Natural killer cell (primary cell): ENCODE data around the gene CERT1. TPM values are rescaled to one million over a fixed set of nuclear protein-coding genes. Genes with fewer than 3 reads are reported as not detected.

Experiments used
- ATAC-seq, 3 donors: fragments of 150-1000 bp in 2 of 3; fragments of 200-7000 bp in 1 of 3; cut with Tn5 transposase; 1 replicate in 1 of 3; 2 replicates in 2 of 3; pipeline ENCODE4 v1.10.0; 2021; ENCODE audit warnings: mild to moderate bottlenecking in 2 of 3, moderate library complexity in 2 of 3
- DNase-seq, 2 donors: peaks; one replicate each; pipeline versions ENCODE4 v3.0.0 to v3.0.0-alpha.2; 2013 to 2021; ENCODE audit warnings: mixed read lengths in 1 of 2
- H3K27ac ChIP-seq: one replicate; pipeline ENCODE4 v1.5.1; 2013; ENCODE audit warnings: mild to moderate bottlenecking, low read length
- H3K27me3 ChIP-seq: one replicate; pipeline ENCODE4 v1.6.1; 2013; ENCODE audit warnings: low read length; ENCODE audit not compliant: control insufficient read depth, insufficient read depth
- H3K36me3 ChIP-seq: one replicate; pipeline ENCODE4 v1.6.1; 2013; ENCODE audit warnings: low read length; ENCODE audit not compliant: control insufficient read depth, insufficient read depth
- H3K4me1 ChIP-seq: one replicate; pipeline ENCODE4 v1.6.1; 2013; ENCODE audit warnings: low read length; ENCODE audit not compliant: control insufficient read depth, insufficient read depth
- H3K4me3 ChIP-seq: one replicate; pipeline ENCODE4 v1.5.1; 2013; ENCODE audit warnings: low read length
- H3K9me3 ChIP-seq: one replicate; pipeline ENCODE4 v1.6.1; 2013; ENCODE audit warnings: low read length; ENCODE audit not compliant: control insufficient read depth, insufficient read depth
- H3K27ac Mint-ChIP-seq, 2 donors: one replicate each; pipeline ENCODE4 v1.8.0; 2022; ENCODE audit warnings: mild to moderate bottlenecking in 2 of 2, mixed read lengths in 2 of 2, moderate library complexity in 1 of 2
- H3K27me3 Mint-ChIP-seq, 2 donors: one replicate each; pipeline ENCODE4 v1.8.0; 2022; ENCODE audit warnings: low read depth in 2 of 2, mixed read lengths in 2 of 2
- H3K36me3 Mint-ChIP-seq: one replicate; pipeline ENCODE4 v1.8.0; 2022; ENCODE audit warnings: mixed read lengths
- H3K4me1 Mint-ChIP-seq, 2 donors: one replicate each; pipeline ENCODE4 v1.8.0; 2022; ENCODE audit warnings: mixed read lengths in 2 of 2
- H3K4me3 Mint-ChIP-seq: one replicate; pipeline ENCODE4 v1.8.0; 2022; ENCODE audit warnings: mild to moderate bottlenecking, moderate library complexity, mixed read lengths
- H3K9me3 Mint-ChIP-seq, 2 donors: one replicate each; pipeline ENCODE4 v1.8.0; 2022; ENCODE audit warnings: mixed read lengths in 2 of 2
- CTCF ChIP-seq: fragments of 200-600 bp; IDR thresholded peaks from one replicate; pipeline ENCODE4 v1.8.0; 2022; ENCODE audit warnings: antibody characterized with exemption
- WGBS: methylation state at CpG from one replicate; pipeline ENCODE4 v1.1.7; 2013; ENCODE audit warnings: missing lambda C conversion rate; ENCODE audit not compliant: insufficient coverage; 5-methylcytosine and 5-hydroxymethylcytosine counted together
- intact Hi-C: fragments of 100-400 bp; cut with micrococcal nuclease; formaldehyde crosslinking; loops from one replicate; pipeline ENCODE4 v1.14.2; 2022
- total RNA-seq, 4 donors: library from RNA; stranded (reverse); fragments of 120-200 nt in 1 of 4; gene quantifications; one replicate each; pipeline versions ENCODE4 v1.2.3 to v1.2.4, GENCODE V29; 2013 to 2022

Gene CERT1
- total RNA-seq, 3 donors from 2014 or later (not counting 1 experiment from before 2014, with no cell fraction given), result 50.1 to 51.4 (median 50.2) TPM

- intact Hi-C loops, result no loop called here
- DNase-seq, result no peak
- Mint-ChIP-seq H3K4me3 (no peak overlapping the region), H3K36me3 (no peaks in the 10 kb centered on the region), H3K4me1 (no peaks in the 10 kb centered on the region), H3K27me3 (no peaks in the 10 kb centered on the region), H3K27ac (no peak overlapping the region), H3K9me3 (no peaks in the 10 kb centered on the region)
- no peaks in the 10 kb centered on the region for H3K9me3 ChIP-seq
- no peak for TF ChIP-seq CTCF
- ATAC-seq, result no peak
- H3K27ac ChIP-seq, result no peak overlapping the region
- H3K27me3 ChIP-seq, result no peaks in the 10 kb centered on the region
- H3K4me3 ChIP-seq, result no peak overlapping the region
- H3K4me1 ChIP-seq, result no peaks in the 10 kb centered on the region
- 94% methylated on average over 11 of the region's 12 CpGs for WGBS
- H3K36me3 ChIP-seq, result peaks cover 33% of the 10 kb centered on the region
Observed at GRCh38 chr5:75374394-75374814, 137.0 kb downstream of the CERT1 start.

- Mint-ChIP-seq H3K27me3 (no peaks in the 10 kb centered on the region), H3K9me3 (no peaks in the 10 kb centered on the region), H3K4me1 (no peaks in the 10 kb centered on the region), H3K27ac (no peak overlapping the region), H3K4me3 (no peak overlapping the region), H3K36me3 (no peaks in the 10 kb centered on the region)
- H3K4me1 ChIP-seq, result no peaks in the 10 kb centered on the region
- no peak overlapping the region for H3K27ac ChIP-seq
- ATAC-seq (no peak), DNase-seq (no peak)
- no peak for TF ChIP-seq CTCF
- WGBS, result 90% methylated on average over 1 of the region's 2 CpGs
- H3K27me3 ChIP-seq, result no peaks in the 10 kb centered on the region
- no peaks in the 10 kb centered on the region for H3K9me3 ChIP-seq
- intact Hi-C loops, result no loop called here
- H3K4me3 ChIP-seq, result no peak overlapping the region
- H3K36me3 ChIP-seq, result peaks cover 28% of the 10 kb centered on the region
Observed at GRCh38 chr5:75373862-75374261, 137.6 kb downstream of the CERT1 start.

- H3K27ac ChIP-seq, result no peak overlapping the region
- no peak overlapping the region for H3K4me3 ChIP-seq
- peaks cover 7% of the 10 kb centered on the region for H3K36me3 ChIP-seq
- no peak for TF ChIP-seq CTCF
- ATAC-seq (no peak), DNase-seq (no peak)
- Mint-ChIP-seq H3K9me3 (no peaks in the 10 kb centered on the region), H3K4me3 (no peak overlapping the region), H3K27me3 (no peaks in the 10 kb centered on the region), H3K4me1 (peaks cover 0 to 5% of the 10 kb centered on the region in 2 donors), H3K27ac (no peak overlapping the region), H3K36me3 (no peaks in the 10 kb centered on the region)
- 96% methylated on average over 4 of the region's 4 CpGs for WGBS
- no peaks in the 10 kb centered on the region for H3K4me1 ChIP-seq
- intact Hi-C loops, result no loop called here
- H3K9me3 ChIP-seq, result no peaks in the 10 kb centered on the region
- H3K27me3 ChIP-seq, result no peaks in the 10 kb centered on the region
Observed at GRCh38 chr5:75368391-75368790, 143.0 kb downstream of the CERT1 start.

GRCh38 chr5:75367401-75367800 lies 144.0 kb downstream of the CERT1 start:
- H3K9me3 Mint-ChIP-seq, result no peaks in the 10 kb centered on the region
- intact Hi-C loops, result no loop called here
- Histone ChIP-seq H3K4me1 (no peaks in the 10 kb centered on the region), H3K27ac (no peak overlapping the region), H3K9me3 (no peaks in the 10 kb centered on the region), H3K36me3 (peaks cover 3% of the 10 kb centered on the region), H3K4me3 (no peak overlapping the region), H3K27me3 (no peaks in the 10 kb centered on the region)
- DNase-seq, result no peak
- no peaks in the 10 kb centered on the region for H3K27me3 Mint-ChIP-seq
- no peak overlapping the region for H3K4me3 Mint-ChIP-seq
- peak overlapping the region in 1 of 2 donors; percentile 20 for H3K27ac Mint-ChIP-seq
- H3K4me1 Mint-ChIP-seq, result peaks cover 0 to 5% of the 10 kb centered on the region in 2 donors
- TF ChIP-seq CTCF, result no peak
- no peaks in the 10 kb centered on the region for H3K36me3 Mint-ChIP-seq
- no peak for ATAC-seq
